Embryonic facial prominence (tissue), 1 donor: ENCODE data around the gene SAMD10.
A peak's percentile ranks its signal among the peaks of the same experiment; 100 is the strongest.

Experiments used
- DNase-seq: peaks from one replicate; pipeline ENCODE4 v3.0.0-alpha.2; 2016; ENCODE audit errors: extremely low spot score

Gene SAMD10

DNA sequence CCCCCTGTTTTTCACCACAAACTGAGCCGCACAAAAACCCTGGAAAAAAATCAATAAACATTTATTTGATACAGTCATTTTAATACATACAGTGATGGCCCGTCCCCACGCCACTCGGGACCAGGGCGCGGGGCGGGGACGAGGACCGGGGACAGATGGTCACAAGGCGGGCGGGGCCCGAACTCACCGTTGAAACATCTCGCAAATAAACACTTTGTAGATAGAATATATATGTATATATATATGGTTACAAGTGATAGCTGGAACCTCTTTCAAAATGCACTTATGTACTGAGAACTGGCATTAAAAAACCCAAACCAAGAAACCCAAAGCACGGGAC is 22.8 kb downstream of the SAMD10 start:
- DNase-seq: no peak

DNA sequence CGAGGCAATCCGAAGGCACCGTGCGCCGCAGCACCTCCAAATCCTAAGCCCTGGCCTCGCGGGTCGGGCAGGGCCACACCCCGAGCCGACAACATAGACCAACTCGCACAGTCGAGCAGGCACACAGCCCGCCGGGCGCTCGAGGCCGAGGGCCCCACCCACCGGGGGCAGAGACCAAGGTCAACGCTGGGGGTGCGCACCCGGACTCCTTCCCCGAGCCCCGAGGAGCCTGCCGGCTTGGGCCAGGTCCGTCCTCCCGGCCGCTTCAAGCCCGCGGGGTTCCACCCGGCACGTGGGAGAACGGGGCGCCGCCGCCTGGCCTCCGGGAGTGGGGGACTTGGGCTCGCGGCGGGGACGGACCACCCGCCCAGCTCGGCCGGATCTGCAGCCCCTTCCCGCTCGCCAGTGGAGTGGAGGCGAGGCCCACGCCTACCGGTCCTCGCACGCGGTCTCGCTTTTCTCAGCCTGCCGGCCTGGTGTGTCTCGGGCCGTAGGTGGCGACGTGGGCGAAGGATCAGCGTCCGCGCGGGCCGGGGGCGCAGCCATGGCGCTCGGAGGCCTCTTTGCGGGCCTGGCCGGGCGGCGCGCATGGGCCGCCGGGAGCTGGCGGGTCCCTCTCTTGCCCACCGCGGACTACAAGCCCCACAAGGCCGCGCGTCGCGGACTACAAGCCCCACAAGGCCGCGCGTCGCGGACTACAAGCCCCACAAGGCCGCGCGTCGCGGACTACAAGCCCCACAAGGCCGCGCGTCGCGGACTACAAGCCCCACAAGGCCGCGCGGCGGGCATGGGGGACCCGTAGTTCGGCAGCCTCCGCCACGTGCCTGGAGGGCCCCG is 23.4 kb downstream of the SAMD10 start, which contains the start of gene UCKL1:
Gene UCKL1 (minus strand): TSS at position 590 of the 837 bp plus-strand sequence. CDS start 44 bp downstream, at position 546.
- DNase-seq: peak; percentile 71

DNA sequence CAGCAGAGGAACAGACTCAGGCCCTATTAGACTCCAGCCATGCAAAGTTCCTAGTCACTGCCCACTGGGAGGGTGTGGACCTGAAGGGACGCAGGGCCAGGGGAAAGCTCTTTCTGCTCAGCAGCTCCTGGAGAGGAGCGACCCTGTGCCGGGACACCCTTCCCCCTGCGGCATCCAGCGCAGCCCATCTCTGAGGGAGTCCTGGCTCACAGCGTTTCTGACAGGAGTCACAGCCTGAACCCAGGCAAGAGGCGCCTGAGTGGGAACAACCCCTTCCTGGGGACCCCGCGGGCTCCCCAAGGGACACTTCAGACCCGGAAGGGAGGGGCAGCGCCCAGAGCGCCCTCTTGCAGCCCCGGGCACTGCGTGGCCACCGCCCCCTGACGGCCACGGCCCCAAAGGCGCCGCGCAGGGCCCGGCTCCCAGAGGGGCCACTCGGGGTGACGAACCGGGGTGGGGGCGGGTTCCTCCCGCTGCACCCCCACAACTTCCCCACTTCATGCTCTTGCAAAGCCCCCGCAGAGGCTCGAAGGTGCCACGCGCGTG is 24.1 kb downstream of the SAMD10 start:
- no peak for DNase-seq

DNA sequence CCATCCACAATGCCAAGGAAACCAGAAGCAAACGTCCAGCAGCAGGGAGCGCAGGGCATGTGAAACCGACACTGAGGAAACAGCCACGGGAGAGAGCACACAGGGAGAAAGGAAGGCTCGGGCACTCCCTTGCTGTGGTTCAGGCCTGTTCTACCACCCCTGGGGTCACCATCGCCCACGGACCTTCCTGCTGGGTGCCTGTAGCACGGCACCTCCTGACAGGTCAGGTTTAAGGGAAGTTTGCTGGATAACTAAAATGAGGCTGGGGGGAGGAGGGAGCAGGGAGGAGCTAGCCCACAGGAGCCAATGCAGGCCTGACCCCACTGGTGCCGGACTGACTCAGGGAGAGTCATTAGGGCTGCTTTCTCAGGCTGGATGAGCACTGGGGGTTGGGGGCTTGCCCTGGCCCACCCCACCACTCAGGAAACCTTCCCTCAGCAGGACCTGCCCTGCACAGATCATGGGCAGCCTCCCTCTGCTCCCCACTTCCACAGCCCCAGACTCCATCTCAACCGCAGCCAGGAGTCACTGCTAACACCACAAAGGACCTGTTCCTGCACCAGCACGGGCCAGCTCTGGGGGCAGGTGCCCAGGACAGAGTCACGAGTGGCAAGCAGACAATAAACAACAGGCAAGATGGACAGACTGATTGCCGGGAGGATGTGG is 25.5 kb downstream of the SAMD10 start:
- no peak for DNase-seq

DNA sequence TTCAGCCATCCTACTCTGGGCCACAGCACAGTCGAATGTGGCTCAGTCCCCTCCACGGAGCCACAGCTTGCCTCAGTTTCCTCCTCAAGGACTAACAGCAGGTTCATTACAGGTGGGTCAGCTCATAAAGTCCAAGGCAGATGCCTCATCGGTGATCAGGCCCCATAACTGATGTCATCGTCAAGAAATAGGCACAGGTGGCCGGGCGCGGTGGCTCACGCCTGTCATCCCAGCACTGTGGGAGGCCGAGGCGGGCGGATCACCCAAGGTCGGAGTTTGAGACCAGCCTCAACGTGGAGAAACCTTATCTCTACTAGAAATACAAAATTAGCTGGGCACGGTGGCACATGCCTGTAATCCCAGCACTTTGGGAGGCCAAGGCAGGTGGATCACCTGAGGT is 26.7 kb downstream of the SAMD10 start:
- no peak for DNase-seq

DNA sequence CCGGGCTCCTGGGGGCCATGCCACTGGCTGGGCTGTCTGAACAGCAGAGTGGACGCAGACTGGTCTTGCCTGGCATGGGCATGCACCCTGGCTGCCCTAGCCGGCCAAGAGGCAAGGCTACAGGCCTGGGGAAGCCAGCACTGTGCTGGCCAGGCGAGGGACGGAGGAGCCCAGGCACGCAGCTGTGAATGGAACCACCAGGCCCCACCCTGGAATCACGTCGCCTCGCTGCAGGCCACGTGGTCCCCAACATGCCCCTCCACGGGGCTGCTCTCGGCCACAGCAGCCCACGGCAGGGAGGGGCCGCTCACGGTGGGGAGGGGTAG is 27.3 kb downstream of the SAMD10 start:
- no peak for DNase-seq

DNA sequence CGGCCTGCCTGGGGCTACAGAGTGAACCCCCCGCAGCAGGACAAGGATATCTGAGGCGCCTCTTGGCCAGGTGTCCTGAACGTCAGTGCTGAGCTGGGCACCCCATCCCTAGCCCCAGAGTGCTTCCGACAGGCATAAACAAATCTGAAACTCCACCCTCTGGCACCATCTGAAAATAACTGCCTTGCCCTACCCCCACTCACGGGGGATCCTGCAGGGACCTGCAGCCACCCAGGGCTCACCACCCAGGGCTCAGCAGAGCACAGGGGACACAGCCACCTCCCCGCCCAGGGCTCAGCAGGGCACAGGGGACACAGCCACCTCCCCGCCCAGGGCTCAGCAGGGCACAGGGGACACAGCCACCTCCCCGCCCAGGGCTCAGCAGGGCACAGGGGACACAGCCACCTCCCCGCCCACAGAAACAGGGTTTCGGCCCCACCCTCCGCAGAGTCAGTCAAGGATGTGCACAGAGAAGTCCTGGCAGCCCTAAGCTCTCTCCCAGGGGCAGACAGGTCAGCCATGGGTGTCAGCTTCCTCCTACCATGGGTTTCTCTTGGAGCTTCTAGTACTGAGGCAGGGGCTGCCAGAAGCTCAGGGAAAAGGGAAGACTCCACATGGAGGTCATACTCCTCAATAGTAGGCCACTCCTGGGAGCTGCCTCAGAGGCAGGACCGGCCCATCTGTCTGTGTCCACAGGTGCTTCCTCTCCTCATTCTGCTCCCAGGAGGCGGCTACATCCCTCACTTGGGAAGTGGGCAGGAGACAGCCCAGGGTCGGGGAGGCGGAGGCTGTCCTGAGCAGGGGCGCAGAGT is 27.8 kb downstream of the SAMD10 start:
- DNase-seq: no peak

DNA sequence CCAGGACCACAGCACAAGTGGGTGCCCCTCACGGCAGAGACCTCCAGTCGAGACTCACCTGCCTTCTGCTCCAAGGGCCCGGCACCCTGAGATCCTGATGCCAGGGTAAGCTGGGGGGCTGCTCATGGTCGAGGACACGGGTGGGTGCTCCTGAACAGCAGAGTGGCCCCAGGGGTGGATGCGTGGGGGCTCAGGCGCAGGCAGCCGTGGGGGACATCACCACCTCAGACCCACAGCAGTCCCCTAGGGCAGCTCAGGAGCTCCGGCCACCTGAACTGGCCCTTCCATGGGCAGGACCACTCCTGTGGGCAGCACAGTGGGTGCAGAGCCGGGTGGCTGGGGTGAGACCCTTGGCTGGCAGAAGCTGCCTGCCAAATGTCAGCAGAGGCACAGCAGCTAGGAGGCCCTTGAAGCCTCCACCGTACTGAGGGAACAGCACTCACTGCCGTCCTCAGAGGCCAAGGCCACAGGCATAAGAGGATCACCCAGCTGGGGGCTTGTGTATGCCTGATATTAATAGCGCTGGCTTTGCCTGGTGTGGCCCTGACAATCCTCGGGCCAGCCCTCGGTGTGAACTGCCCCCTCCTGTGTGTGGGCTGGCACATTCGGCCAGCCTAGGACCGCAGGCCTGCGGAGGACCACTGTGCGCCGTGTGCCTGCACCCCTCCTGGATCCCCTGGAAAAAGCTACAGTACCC is 28.6 kb downstream of the SAMD10 start:
- DNase-seq: no peak

DNA sequence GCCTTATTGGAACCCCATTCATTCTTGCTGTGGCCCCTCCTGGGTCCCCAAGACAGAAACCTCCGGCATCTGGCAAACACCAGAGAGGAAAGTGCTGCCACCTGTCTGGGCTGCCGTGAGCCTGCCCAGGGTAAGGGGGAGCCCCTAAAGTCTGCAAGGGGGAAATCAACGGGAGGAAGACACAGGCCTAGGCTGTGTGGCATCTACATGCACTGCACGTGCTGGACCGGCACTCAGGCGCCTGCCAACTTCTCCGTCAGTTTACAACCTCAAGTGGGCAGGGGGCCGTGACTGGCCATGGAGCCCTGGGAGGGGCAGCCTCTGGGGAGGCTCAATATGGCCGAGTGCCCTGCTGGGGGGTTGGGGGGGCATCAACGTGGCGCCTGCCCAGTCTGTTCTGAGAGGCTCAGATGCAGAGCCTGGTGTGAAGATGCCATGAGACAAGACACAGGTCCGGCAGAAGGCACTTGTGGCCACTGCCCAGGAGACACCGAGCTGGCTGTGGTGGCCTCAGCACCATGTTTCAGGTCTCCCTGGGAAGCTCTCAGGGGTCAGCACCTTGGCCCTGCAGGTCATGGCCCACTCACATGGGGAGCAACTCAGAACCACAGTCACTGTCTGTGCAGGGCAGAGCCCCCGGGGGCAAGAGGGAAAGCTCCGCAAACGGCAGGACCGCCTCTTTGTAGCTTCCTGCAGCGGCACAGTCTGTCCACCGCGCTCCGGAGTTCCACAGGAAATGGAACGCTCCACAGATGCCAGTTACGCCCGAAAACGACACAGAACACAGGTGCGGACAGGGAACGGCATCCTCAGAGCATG is 31.6 kb downstream of the SAMD10 start:
- DNase-seq: no peak

DNA sequence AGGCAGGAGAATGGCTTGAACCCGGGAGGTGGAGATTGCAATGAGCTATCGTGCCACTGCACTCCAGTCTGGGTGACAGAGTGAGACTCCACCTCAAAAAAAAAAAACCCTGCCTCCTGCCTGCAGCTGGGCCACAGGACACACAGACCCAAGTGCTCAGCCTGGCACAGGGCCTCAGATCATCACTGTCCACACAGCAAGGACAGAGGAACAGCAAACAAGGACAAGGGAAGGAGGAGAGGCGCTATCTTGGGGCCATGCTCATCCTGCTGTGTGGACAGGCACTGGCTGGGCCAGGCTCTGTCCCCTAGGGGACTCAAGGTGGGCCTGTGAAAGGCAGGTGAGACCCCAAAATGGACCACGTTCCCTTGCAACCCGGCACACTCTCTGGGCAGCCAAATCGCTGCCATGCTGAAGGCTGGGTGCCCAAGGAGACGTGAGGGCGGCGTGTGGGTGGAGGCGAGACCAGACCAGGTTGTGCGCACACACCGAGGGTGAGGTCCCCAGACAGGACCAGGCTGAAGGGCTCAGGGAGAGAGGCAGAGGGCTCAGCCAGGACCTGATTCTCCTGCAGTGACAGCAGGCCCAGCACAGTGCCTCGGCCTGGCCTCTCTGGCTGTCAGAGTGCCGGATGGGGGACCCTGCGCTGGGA is 32.3 kb downstream of the SAMD10 start:
- no peak for DNase-seq

DNA sequence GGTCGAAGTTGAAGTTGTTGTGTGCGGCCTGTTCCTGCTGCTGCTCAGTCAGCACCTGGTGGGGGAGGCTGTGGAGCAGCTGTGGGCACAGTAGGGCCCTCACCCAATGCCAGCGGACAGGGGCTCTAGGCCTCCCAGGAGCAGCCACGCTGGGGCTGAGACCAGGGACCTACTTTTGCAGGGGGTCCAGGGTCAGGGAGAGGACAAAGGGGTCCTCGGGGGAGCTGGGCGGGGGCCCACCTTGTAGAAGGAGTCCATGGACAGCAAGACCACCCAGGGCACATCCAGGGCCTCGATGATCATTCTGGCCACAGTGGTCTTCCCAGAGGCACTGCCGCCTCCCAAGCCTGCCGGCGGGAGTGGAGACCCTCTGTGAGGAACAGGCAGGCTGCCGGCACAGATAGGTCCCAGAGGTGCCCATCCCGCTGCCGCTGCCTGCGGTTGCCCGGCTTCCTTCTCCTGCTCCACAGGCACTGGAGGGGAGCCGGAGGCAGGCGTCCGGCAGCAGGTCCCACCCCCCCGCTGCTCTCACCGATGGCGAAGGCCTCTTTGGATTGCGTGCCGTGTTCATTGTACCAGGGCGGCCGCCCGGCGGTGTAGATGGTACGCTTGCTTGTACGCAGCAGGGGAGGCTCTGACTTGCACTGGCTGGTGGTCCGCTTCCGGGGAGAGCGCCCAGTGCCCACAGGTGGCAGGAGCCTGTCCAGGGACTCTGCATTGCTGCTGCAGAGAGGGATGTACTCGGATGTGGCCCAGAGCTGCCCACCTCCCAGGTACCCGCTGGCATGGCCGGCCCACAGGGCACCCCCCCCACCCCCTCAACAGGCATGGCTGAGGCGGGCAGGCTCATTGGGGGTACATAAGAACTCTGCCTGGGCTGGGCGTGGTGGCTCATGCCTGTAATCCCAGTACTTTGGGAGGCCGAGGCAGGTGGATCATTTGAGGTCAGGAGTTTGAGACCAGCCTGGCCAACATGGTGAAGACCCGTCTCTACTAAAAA is 33.2 kb downstream of the SAMD10 start:
- DNase-seq: no peak

DNA sequence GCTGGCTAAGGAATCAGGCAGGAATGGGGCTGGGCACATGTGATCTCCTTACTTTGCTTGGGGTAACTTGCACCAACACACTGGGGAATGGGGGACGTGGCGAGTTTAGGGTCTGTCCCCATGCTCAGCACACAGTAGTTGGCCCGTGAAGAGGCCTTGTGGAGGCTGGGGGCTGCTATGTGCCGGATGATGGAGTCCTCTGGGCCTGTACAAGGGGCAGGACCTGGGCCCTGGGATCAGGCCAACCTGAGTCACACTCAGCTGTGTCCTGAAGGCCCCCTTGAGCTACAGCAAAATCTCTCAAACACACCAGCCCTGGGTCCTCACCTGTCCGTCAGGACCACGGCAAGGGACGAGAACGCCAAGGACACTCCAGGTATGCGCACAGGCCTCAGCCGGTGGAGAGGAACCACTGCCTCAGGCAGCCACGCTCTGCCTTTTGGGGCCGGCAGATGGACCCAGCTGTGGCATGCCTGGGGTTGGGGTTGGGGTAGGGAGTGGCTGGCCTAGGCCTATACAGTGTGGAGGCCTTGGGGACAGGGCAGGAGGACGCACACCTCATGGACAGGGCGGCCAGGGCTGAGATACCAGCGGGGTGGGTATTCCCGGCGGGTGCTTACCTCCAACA is 34.3 kb downstream of the SAMD10 start:
- no peak for DNase-seq

DNA sequence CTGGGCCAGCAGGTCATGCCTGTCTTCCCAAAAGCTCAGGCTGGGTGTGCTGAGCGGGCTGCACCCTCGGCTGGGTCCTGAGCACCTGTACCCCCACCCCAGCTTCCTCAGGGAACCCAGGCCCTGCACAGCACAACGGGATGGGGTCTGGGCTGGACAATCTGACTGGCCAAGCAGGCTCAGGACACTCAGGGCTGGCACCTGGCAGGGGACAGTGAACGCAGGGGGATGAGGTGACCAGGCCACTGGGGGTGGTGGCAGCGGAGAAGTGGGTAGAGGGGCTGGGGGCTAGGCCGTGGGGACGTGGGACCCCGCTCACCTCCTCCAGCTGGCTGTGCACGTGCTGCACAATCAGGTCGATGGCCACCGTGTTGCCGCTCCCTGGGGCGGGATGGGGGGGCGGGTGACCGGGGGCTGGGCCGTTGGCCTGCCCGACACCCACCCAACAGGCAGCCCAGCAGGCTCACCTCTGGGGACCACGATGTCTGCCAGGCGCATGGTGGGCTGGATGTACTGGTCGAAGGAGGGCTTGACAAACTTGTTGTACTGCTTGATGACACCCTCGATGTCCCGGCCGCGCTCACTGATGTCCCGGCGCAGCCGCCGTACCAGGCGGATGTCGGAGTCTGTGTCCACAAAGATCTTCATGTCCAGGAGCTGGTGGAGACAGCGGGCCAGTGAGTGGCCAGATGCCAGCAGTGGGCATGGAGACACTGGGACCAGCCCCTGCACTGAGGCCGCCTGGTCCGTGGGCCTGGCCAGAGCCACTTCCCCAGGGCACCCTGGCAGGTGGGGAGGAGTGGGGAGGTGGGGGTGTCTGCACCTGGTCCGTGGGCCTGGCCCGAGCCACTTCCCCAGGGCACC is 35.1 kb downstream of the SAMD10 start:
- DNase-seq: no peak

DNA sequence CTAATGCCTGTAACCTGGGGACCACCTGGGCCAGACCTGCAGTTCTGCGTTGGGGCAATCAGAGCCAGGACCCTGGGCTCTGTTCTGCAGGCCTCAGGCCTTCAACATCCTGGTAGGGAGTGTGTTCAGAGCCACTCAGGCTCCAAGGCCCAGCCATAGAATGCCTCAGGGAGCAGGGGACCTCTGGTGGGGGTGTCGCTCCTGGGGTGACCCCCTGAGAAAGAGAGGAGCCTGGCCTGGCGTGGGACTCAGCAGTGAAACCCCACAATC is 35.7 kb downstream of the SAMD10 start:
- DNase-seq: no peak

DNA sequence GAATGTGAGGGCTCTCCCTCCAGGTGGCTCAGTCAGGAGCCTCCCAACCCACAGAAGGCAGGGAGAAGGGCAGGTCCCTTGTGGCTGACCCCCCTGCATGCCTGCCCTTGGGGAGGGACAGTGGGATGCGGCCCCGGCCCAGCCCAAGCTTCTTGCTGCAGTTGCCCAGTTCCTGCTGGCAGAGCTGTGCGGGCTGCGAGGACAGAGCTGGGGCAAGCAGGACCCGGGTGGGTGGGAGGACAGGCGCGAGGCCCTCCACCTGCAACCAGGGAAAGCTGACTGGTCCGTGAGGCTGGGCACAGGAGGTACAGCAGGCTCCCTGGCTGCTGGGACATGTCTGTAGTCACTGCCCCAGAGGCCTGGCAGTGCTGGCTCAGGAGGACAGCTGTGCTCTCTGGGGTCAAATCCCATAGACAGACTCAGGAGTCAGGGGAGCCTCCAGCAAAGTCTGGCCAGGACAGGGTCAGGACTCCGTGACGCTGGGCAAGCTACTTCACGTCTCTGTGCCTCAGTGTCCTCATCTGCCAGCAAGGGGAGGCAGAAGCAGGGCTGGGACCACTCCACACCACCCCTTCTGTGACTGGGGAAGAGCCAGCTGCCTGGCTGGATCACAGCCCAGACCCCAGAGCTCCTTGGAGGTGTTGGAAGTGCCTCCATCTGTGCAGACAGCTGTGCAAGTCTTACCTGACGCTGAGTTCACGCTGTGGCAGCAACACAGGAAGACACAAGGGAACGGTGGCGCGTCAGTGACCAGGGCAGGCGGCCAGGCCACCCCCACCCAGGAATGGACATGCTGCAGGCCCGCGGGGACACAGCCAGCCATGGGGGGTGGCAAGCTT is 36.3 kb downstream of the SAMD10 start:
- DNase-seq: no peak

DNA sequence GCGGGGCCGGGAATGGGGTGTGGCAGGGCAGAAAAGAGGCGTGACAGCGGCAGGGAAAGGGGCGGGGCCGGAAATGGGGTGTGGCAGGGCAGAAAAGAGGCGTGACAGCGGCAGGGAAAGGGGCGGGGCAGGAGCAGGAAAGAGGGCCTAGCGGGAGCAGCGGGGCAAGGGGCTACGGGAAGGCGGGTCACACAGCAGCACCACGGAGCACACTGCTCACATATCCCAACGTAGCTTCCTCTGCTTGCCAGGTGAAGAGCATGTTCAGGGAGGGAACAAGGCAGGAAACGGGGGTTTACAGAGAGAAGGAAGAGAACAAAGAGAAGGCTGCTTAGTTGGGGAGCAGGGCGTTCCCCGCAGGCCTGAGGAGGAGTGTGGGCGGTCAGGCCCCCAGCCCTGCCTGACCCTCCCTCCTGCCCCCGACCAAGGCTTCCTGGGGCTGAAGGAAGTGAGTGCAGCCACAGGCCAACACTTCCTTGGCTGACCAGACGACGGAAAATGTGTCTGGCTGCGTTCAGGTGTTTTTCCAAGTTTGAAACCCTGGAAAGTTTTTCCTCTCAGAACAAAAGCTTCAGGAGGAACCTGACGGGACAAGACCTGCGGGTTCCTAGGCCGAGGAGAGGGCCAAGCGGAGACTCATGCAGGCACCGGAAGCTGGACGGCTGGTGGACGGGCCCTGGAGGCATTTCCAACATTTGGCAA is 37.0 kb downstream of the SAMD10 start:
- no peak for DNase-seq
